ENCODE results near the gene LHFPL3. TPM values are rescaled to one million over a fixed set of nuclear protein-coding genes. Genes with fewer than 3 reads are reported as not detected.

LHFPL3 gene
- total and polyA plus RNA-seq, 2 of the 13 experiments (the other 11 are each of a cell fraction or from before 2014, with no cell fraction given), result not detected

- no peak for TF ChIP-seq SNAPC4 (CRISPR knock-in tag; IDR thresholded peaks at IDR 0.05)
These were observed 606.3 kb downstream of the LHFPL3 start (continued) for GRCh38 chr7:104934665-104935064.

- H3K27ac ChIP-seq (ENCODE audit: extremely low read length, insufficient read depth, low read length), result no peak overlapping the region
- no peak overlapping the region for H3K4me2 ChIP-seq (ENCODE audit: low read depth, low read length)
- ChIA-PET POLR2A (no interaction called here), CTCF (ENCODE audit: low intra/inter-chr PET ratio, low total read pairs) (no interaction called here)
- H3K9me3 ChIP-seq (ENCODE audit: low read length), result no peaks in the 10 kb centered on the region
- no peak for DNase-seq (ENCODE audit: low spot score)
- ATAC-seq, result no peak
- intact Hi-C loops (cut with micrococcal nuclease; ENCODE audit: unreplicated experiment) (no loop called here), in situ Hi-C loops (cut with HindIII; ENCODE audit: extremely low pct_ligation_motif_present, low pct_unique_long_range_greater_than_20kb) (no loop called here)
- no peaks in the 10 kb centered on the region for H3K36me3 ChIP-seq (replicated peaks in 1 of 2; ENCODE audit: control insufficient read depth in 1 of 2, insufficient read depth in 2 of 2, low read length in 2 of 2)
- no peak overlapping the region for H3K9ac ChIP-seq (ENCODE audit: insufficient read depth, low read depth, low read length)
- peaks cover 13% of the 10 kb centered on the region for H3K4me1 ChIP-seq (ENCODE audit: insufficient read depth, low read length)
- H3K79me2 ChIP-seq (ENCODE audit: insufficient read depth, low read length), result no peaks in the 10 kb centered on the region
- FAIRE-seq, result no peak
- no peak overlapping the region for H3K4me3 ChIP-seq (replicated peaks in 1 of 3; ENCODE audit: insufficient read depth in 1 of 3, low read depth in 2 of 3, low read length in 3 of 3)
- no peak overlapping the region for H2AFZ ChIP-seq (ENCODE audit: low read length)
- no peaks in the 10 kb centered on the region for H4K20me1 ChIP-seq (ENCODE audit: insufficient read depth, low read length)
- peaks cover 1 to 8% of the 10 kb centered on the region in 2 experiments; a peak in 1 of 5 replicates for H3K27me3 ChIP-seq (ENCODE audit: control insufficient read depth in 1 of 2, insufficient read depth in 2 of 2, low read length in 2 of 2)
- no TSS peak for BruUV-seq (replicated peaks)
- TF ChIP-seq ZNF503 (CRISPR knock-in tag; IDR thresholded peaks at IDR 0.05) (no peak), KMT2B (CRISPR knock-in tag; IDR thresholded peaks at IDR 0.05) (no peak), ZSCAN5A (CRISPR knock-in tag; IDR thresholded peaks at IDR 0.05; ENCODE audit: borderline replicate concordance) (no peak), ZNF30 (CRISPR knock-in tag; IDR thresholded peaks at IDR 0.05) (no peak), RBFOX2 (IDR thresholded peaks at IDR 0.05; ENCODE audit: low read depth, low read length) (no peak), UBTF (CRISPR knock-in tag; IDR thresholded peaks at IDR 0.05) (no peak), ZNF546 (CRISPR knock-in tag; conservative IDR thresholded peaks at IDR 0.05) (no peak), PITX1 (CRISPR knock-in tag; IDR thresholded peaks at IDR 0.05) (no peak), JUN (CRISPR knock-in tag; IDR thresholded peaks at IDR 0.05) (no peak), DRAP1 (CRISPR knock-in tag; IDR thresholded peaks at IDR 0.05) (no peak), ZFAT (CRISPR knock-in tag; conservative IDR thresholded peaks at IDR 0.05) (no peak), ZNF382 (CRISPR knock-in tag; IDR thresholded peaks at IDR 0.05; ENCODE audit: borderline replicate concordance) (no peak)
These were observed 606.9 kb downstream of the LHFPL3 start for GRCh38 chr7:104935276-104935675.
